ENCODE data around the gene AZI2. TPM values are rescaled to one million over a fixed set of nuclear protein-coding genes. Genes with fewer than 3 reads are reported as not detected.

The AZI2 gene
- total RNA-seq, 1 donor from 2014 or later, result 40.4 TPM

DNA sequence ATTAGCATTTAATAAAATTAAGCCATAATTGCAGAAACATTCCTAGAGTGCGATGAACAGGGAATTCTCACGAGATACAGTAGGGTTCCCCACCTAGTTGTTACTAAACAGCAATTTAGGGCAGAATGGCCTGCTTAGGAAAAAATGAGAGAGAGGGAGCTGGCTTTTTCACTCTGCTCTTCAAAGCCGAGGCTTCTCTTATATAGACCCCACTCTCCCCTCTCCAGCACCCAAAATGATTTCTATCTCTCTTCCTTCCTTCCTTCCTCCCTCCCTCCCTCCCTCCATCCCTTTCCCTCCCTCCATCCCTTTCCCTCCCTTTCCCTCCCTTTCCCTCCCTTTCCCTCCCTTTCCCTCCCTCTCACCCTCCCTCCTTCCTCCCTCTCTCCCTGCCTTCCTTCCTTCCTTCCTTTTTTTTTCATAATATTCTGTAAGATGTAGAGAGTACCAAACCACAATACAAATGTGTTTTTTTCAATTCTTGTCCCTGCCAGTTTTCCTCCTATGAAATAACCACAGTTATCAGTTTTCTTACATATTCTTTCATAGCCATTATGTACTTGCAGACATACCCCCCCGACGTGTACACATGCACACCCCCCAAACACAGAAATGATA is 48.2 kb downstream of the AZI2 start:
- no peak for DNase-seq (ENCODE audit: low read depth)
- TF ChIP-seq, protein P1, sequence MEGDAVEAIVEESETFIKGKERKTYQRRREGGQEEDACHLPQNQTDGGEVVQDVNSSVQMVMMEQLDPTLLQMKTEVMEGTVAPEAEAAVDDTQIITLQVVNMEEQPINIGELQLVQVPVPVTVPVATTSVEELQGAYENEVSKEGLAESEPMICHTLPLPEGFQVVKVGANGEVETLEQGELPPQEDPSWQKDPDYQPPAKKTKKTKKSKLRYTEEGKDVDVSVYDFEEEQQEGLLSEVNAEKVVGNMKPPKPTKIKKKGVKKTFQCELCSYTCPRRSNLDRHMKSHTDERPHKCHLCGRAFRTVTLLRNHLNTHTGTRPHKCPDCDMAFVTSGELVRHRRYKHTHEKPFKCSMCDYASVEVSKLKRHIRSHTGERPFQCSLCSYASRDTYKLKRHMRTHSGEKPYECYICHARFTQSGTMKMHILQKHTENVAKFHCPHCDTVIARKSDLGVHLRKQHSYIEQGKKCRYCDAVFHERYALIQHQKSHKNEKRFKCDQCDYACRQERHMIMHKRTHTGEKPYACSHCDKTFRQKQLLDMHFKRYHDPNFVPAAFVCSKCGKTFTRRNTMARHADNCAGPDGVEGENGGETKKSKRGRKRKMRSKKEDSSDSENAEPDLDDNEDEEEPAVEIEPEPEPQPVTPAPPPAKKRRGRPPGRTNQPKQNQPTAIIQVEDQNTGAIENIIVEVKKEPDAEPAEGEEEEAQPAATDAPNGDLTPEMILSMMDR (IDR thresholded peaks at IDR 0.05; ENCODE audit: insufficient read depth, low read length, poor library complexity, severe bottlenecking), result no peak
- Histone ChIP-seq H3K4me3 (ENCODE audit: low read depth, low read length) (no peak overlapping the region), H3K36me3 (ENCODE audit: control insufficient read depth, insufficient read depth, low read length) (no peaks in the 10 kb centered on the region), H3K27me3 (ENCODE audit: control insufficient read depth, insufficient read depth, low read length) (no peaks in the 10 kb centered on the region)

DNA sequence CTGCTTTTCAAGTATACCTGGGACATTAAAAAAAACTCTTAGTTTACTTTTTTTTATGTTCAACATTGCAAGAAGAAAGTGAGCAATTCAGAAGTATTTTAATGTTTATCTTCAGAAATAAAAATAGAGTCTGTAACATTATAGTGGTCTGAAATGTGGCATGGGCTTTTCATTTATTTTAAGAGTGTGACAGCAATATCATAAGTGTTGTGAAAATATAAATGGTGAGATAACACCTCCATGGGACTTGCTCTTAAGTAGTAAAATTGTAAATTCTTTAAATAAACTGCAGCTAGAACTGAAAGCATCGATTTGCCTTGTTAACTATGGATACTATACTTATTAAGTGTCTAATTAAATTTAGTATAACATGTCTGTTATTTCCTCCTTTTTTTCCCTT is 48.9 kb downstream of the AZI2 start:
- DNase-seq (ENCODE audit: low read depth), result no peak
- TF ChIP-seq, protein P1 (IDR thresholded peaks at IDR 0.05; ENCODE audit: insufficient read depth, low read length, poor library complexity, severe bottlenecking), result no peak
- no peaks in the 10 kb centered on the region for H3K36me3 ChIP-seq (ENCODE audit: control insufficient read depth, insufficient read depth, low read length)
- no peaks in the 10 kb centered on the region for H3K27me3 ChIP-seq (ENCODE audit: control insufficient read depth, insufficient read depth, low read length)
- H3K4me3 ChIP-seq (ENCODE audit: low read depth, low read length), result no peak overlapping the region

DNA sequence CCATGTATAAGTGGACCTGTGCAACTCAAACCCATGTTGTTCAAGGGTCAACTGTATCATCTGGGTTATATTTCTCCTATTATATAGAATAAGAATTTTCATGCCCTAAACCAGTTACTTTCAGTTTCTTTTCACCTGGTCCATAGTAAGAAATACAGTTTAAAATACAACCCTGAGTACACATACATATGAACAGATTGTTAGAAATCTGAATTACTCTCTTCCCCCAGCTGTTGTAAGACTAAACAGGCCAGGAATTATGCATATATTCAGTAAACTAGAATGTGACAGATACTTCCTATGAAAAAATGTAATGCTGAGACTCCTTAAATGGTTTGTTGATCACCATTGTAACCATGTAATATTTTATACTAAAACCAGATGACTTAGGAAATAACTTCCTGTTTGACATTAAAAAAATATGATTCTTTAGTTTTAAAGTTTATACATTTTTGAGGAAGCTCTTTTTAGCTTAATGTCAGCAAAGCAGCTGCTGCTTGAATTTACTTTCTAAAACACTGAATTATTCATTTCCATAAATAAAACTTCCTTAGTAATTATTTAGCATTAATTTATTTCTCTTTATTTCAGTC is 52.6 kb downstream of the AZI2 start:
- TF ChIP-seq, protein P1 (IDR thresholded peaks at IDR 0.05; ENCODE audit: insufficient read depth, low read length, poor library complexity, severe bottlenecking), result no peak

DNA sequence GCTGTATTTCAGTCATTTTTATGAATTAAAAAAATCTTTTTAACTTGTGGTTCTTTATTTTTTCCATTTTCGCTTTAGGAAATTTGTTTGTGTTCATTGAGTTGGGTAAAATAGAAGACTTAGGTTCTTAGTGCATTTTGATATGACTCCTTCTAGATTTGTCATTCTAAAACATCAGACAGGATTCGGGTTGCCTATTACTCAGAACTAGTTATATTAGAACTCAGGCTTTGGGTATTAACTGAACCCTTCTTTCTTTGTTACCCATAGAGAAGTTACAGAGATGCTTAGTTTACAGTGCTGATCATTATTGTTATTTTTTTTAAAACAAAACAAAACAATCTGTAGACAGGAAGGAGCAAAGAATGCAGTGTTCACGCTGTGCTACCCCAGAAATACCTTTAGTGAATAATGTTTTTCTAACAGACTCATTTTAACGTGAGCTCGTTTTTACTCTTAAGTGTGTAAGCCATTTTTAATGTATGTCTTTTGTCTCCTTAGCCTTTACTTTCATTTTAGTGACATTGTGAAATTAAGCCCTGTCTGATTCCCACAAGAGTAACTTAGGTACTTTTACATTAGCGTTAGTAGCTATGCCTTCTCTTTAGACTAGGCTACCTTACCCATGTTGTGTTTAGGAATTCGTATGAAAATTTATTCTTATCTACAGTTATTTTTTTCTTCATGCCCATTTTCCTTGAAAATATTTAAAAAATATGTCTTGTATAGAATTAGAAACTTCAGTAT is 53.8 kb downstream of the AZI2 start:
- TF ChIP-seq, protein P1 (IDR thresholded peaks at IDR 0.05; ENCODE audit: insufficient read depth, low read length, poor library complexity, severe bottlenecking), result no peak
- Histone ChIP-seq H3K27me3 (ENCODE audit: control insufficient read depth, insufficient read depth, low read length) (no peaks in the 10 kb centered on the region), H3K4me3 (ENCODE audit: low read depth, low read length) (no peak overlapping the region), H3K36me3 (ENCODE audit: control insufficient read depth, insufficient read depth, low read length) (no peaks in the 10 kb centered on the region)
- no peak for DNase-seq (ENCODE audit: low read depth)

More for the DNA sequence above, 52.6 kb downstream of the AZI2 start:
- H3K4me3 ChIP-seq (ENCODE audit: low read depth, low read length), result no peak overlapping the region
- no peaks in the 10 kb centered on the region for H3K36me3 ChIP-seq (ENCODE audit: control insufficient read depth, insufficient read depth, low read length)
- DNase-seq (ENCODE audit: low read depth), result no peak
- no peaks in the 10 kb centered on the region for H3K27me3 ChIP-seq (ENCODE audit: control insufficient read depth, insufficient read depth, low read length)

DNA sequence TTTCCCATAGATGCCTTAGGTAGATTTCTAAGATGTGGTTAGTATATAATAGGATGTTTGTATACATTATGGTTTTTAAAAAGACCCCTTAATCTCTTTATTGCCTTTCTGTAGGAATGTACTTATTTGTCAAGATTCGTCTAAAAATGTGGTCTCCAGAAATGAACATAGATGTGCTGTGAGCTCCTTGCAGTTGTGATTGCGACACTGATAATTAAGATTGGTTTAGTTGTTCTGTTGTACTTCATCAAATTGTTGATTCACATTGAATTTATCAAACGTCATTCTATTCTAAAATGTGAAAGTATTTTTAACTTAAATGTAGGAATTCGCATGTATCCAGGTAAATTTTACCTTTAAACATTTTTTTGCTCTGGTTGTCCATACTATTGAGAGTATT is 56.0 kb downstream of the AZI2 start:
- Histone ChIP-seq H3K27me3 (ENCODE audit: control insufficient read depth, insufficient read depth, low read length) (no peaks in the 10 kb centered on the region), H3K4me3 (ENCODE audit: low read depth, low read length) (no peak overlapping the region)
- TF ChIP-seq, protein P1 (IDR thresholded peaks at IDR 0.05; ENCODE audit: insufficient read depth, low read length, poor library complexity, severe bottlenecking), result no peak

More for the DNA sequence above, 56.0 kb downstream of the AZI2 start:
- DNase-seq (ENCODE audit: low read depth), result no peak
- no peaks in the 10 kb centered on the region for H3K36me3 ChIP-seq (ENCODE audit: control insufficient read depth, insufficient read depth, low read length)
